Thymus (tissue), 11 donors: Measurements from ENCODE around the gene DCUN1D4. TPM values are rescaled to one million over a fixed set of nuclear protein-coding genes. Genes with fewer than 3 reads are reported as not detected.

ENCODE experiments used
- DNase-seq, 9 donors: peaks; one replicate each; pipeline ENCODE4 v3.0.0-alpha.2; 2013; ENCODE audit warnings: low spot score in 9 of 9, low read depth in 6 of 9, missing footprints in 1 of 9
- H3K27ac ChIP-seq, 2 donors: one replicate each; pipeline ENCODE4 v1.5.1; 2013; ENCODE audit warnings: control low read depth in 1 of 2, low read depth in 1 of 2, low read length in 1 of 2, mild to moderate bottlenecking in 1 of 2, moderate library complexity in 1 of 2
- H3K27me3 ChIP-seq, 2 donors: one replicate each; pipeline ENCODE4 v1.5.1; 2013; ENCODE audit warnings: low read length in 1 of 2; ENCODE audit not compliant: control insufficient read depth in 2 of 2, insufficient read depth in 1 of 2
- H3K36me3 ChIP-seq, 2 donors: one replicate each; pipeline ENCODE4 v1.5.1; 2013; ENCODE audit warnings: low read length in 1 of 2, mild to moderate bottlenecking in 1 of 2, moderate library complexity in 1 of 2; ENCODE audit not compliant: control insufficient read depth in 2 of 2, insufficient read depth in 2 of 2
- H3K4me1 ChIP-seq, 2 donors: one replicate each; pipeline ENCODE4 v1.5.1; 2013; ENCODE audit warnings: low read length in 2 of 2; ENCODE audit not compliant: control insufficient read depth in 2 of 2, insufficient read depth in 2 of 2
- H3K4me3 ChIP-seq, 2 donors: one replicate each; pipeline ENCODE4 v1.5.1; 2013; ENCODE audit warnings: low read length in 2 of 2, control low read depth in 1 of 2, mild to moderate bottlenecking in 1 of 2
- H3K9me3 ChIP-seq, 2 donors: one replicate each; pipeline ENCODE4 v1.5.1; 2013; ENCODE audit warnings: low read length in 1 of 2, mild to moderate bottlenecking in 1 of 2; ENCODE audit not compliant: control insufficient read depth in 2 of 2, insufficient read depth in 1 of 2
- WGBS: extraction: QIAGEN DNeasy Blood & Tissue Kit; methylation state at CpG from one replicate; pipeline ENCODE4 v1.1.7; 2013; 5-methylcytosine and 5-hydroxymethylcytosine counted together
- polyA plus RNA-seq: library from polyadenylated mRNA; stranded (reverse); fragments of 200-250 nt; gene quantifications from one replicate; pipeline ENCODE4 v1.2.3, GENCODE V29; 2013
- total RNA-seq: library from RNA; stranded (reverse); fragments of 120-200 nt; gene quantifications from one replicate; pipeline ENCODE4 v1.2.4, GENCODE V29; 2013
- donor health status: healthy.

DCUN1D4 gene
- total and polyA plus RNA-seq, 2 donors, result 17.0 to 24.1 TPM

DNA sequence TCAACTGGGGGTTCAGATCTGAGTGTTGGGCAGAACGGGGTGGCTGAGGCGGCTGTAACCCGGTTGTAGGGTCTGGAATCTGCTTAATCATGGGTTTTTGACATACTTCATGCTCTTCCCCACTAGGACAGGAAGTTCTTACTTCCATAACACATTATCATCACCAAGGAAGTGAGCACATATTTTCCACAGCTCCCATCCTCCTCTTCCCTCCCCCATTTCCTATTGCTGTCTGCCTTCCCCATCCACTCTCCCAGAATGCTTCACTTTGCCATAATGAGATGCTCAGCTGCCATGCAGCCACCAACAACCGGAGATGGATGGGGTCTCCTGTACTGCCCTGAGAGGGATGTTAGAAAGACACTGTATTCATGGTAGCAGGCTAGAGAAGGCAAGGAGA is 6.4 kb upstream of the DCUN1D4 start:
- DNase-seq, result no peak
- H3K9me3 ChIP-seq, result no peaks in the 10 kb centered on the region
- no peaks in the 10 kb centered on the region for H3K4me1 ChIP-seq
- H3K27ac ChIP-seq, result no peak overlapping the region
- 81% methylated on average over 4 of the region's 4 CpGs for WGBS
- no peaks in the 10 kb centered on the region for H3K36me3 ChIP-seq
- H3K27me3 ChIP-seq, result peaks cover 0 to 10% of the 10 kb centered on the region in 2 donors
- H3K4me3 ChIP-seq, result no peak overlapping the region

- 96% methylated on average over 4 of the region's 4 CpGs for WGBS
- peaks cover 4 to 22% of the 10 kb centered on the region in 2 donors for H3K27me3 ChIP-seq
- no peak for DNase-seq
- H3K4me3 ChIP-seq, result no peak overlapping the region
- H3K9me3 ChIP-seq, result peaks cover 0 to 5% of the 10 kb centered on the region in 2 donors
- no peaks in the 10 kb centered on the region for H3K36me3 ChIP-seq
- peaks cover 4 to 11% of the 10 kb centered on the region in 2 donors for H3K4me1 ChIP-seq
- no peak overlapping the region for H3K27ac ChIP-seq
Measured at GRCh38 chr4:51840781-51841180, 2.2 kb upstream of the DCUN1D4 start.

- peak in 1 of 9 donors; percentile 11 for DNase-seq
- H3K4me1 ChIP-seq, result peaks cover 4 to 11% of the 10 kb centered on the region in 2 donors
- H3K4me3 ChIP-seq, result peak overlapping the region; percentile 67 to 88
- no peaks in the 10 kb centered on the region for H3K36me3 ChIP-seq
- peaks cover 0 to 5% of the 10 kb centered on the region in 2 donors for H3K9me3 ChIP-seq
- peaks cover 4 to 22% of the 10 kb centered on the region in 2 donors for H3K27me3 ChIP-seq
- WGBS, result 1% methylated on average over 20 of the region's 20 CpGs
- peak overlapping the region in 1 of 2 donors; percentile 26 for H3K27ac ChIP-seq
Measured at GRCh38 chr4:51842167-51842553, 793 bp upstream of the DCUN1D4 start.

GRCh38 chr4:51843309-51844152 is 578 bp downstream of the DCUN1D4 start:
- Histone ChIP-seq H3K4me1 (peaks cover 4 to 11% of the 10 kb centered on the region in 2 donors), H3K36me3 (no peaks in the 10 kb centered on the region), H3K4me3 (peak overlapping the region; percentile 67 to 88), H3K27me3 (peaks cover 4 to 22% of the 10 kb centered on the region in 2 donors), H3K27ac (peak overlapping the region; percentile 77 to 88), H3K9me3 (peaks cover 0 to 5% of the 10 kb centered on the region in 2 donors)
- DNase-seq, result peak in 3 of 9 donors; percentile 17 to 35 (median 29)
- WGBS, result under 1% methylated on average over 62 of the region's 64 CpGs

GRCh38 chr4:51844153-51845054 is 1.5 kb downstream of the DCUN1D4 start:
- H3K4me1 ChIP-seq, result peaks cover 4 to 11% of the 10 kb centered on the region in 2 donors
- H3K4me3 ChIP-seq, result peak overlapping the region; percentile 67 to 88
- under 1% methylated on average over 71 of the region's 71 CpGs for WGBS
- H3K27ac ChIP-seq, result peak overlapping the region; percentile 59 to 63
- H3K36me3 ChIP-seq, result no peaks in the 10 kb centered on the region
- peaks cover 0 to 5% of the 10 kb centered on the region in 2 donors for H3K9me3 ChIP-seq
- peak; percentile 65 to 93 (median 76) for DNase-seq
- peaks cover 4 to 22% of the 10 kb centered on the region in 2 donors for H3K27me3 ChIP-seq

- peak overlapping the region; percentile 67 to 88 for H3K4me3 ChIP-seq
- H3K9me3 ChIP-seq, result peaks cover 0 to 5% of the 10 kb centered on the region in 2 donors
- H3K27me3 ChIP-seq, result peaks cover 4 to 22% of the 10 kb centered on the region in 2 donors
- WGBS, result 72% methylated on average over 6 of the region's 6 CpGs
- H3K27ac ChIP-seq, result peak overlapping the region in 1 of 2 donors; percentile 61
- H3K4me1 ChIP-seq, result peaks cover 4 to 11% of the 10 kb centered on the region in 2 donors
- peak in 1 of 9 donors; percentile 15 for DNase-seq
- no peaks in the 10 kb centered on the region for H3K36me3 ChIP-seq
Measured at GRCh38 chr4:51845055-51845426, 2.1 kb downstream of the DCUN1D4 start.

DNA sequence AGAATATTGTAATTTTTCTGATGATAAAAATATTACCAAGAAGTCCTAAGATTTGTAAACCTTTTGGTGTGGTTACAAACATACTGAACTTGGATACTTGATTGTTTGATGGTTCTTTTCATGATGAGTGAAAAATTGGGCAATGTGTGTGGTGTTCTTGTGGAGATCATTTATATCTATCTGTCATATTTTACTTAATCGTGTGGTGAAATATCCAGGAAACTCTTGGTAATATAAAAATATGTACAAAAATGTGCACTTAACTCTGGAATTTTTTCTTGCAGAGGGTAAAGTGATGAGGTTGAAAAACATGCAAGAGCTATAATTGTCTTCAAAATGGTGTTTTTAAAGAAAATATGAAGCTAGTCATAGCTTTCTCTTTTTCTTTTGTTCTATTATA is 2.8 kb downstream of the DCUN1D4 start:
- WGBS, result 93% methylated on average over 1 of the region's 1 CpG
- Histone ChIP-seq H3K27me3 (peaks cover 4 to 22% of the 10 kb centered on the region in 2 donors), H3K4me1 (peaks cover 9 to 16% of the 10 kb centered on the region in 2 donors), H3K4me3 (no peak overlapping the region), H3K36me3 (no peaks in the 10 kb centered on the region), H3K27ac (no peak overlapping the region), H3K9me3 (peaks cover 0 to 5% of the 10 kb centered on the region in 2 donors)
- no peak for DNase-seq

- no peak overlapping the region for H3K27ac ChIP-seq
- 87% methylated on average over 5 of the region's 5 CpGs for WGBS
- H3K9me3 ChIP-seq, result peaks cover 0 to 5% of the 10 kb centered on the region in 2 donors
- DNase-seq, result no peak
- H3K27me3 ChIP-seq, result no peaks in the 10 kb centered on the region
- H3K36me3 ChIP-seq, result no peaks in the 10 kb centered on the region
- peaks cover 19 to 20% of the 10 kb centered on the region in 2 donors for H3K4me1 ChIP-seq
- no peak overlapping the region for H3K4me3 ChIP-seq
Measured at GRCh38 chr4:51849430-51849829, 6.5 kb downstream of the DCUN1D4 start.
